HEK293 (cell line): ENCODE measurements around the gene CXCL8.

Source experiments
- CTCF ChIA-PET: fragments of 350-600 bp; formaldehyde crosslinking; extraction: SDS; loops from one replicate; lab custom pipeline; 2021; ENCODE audit warnings: antibody characterized with exemption; lab: Yijun Ruan, JAX
- POLR2A ChIA-PET: fragments of 300-600 bp; formaldehyde crosslinking; extraction: SDS; loops from one replicate; lab custom pipeline; 2020; ENCODE audit warnings: antibody characterized with exemption, inconsistent platforms; lab: Yijun Ruan, JAX
- H3K27ac ChIP-seq: fragments of 200-500 bp; sonication (Bioruptor generic); 2 replicates; pipeline ENCODE4 v1.5.1; 2014; ENCODE audit warnings: low read depth, low read length, control low read depth, inconsistent platforms; ENCODE audit errors: extremely low read depth
- H3K36me3 ChIP-seq, 2 experiments: fragments of 200-500 bp in 1 of 2; sonication (Bioruptor generic) in 1 of 2; 1 replicate in 1 of 2; 2 replicates in 1 of 2; pipeline ENCODE4 v1.5.1; 2014 to 2017; ENCODE audit warnings: inconsistent platforms in 2 of 2, low read length in 2 of 2; ENCODE audit not compliant: control insufficient read depth in 2 of 2, insufficient read depth in 1 of 2
- H3K4me1 ChIP-seq: fragments of 200-500 bp; sonication (Bioruptor generic); 2 replicates; pipeline ENCODE4 v1.5.1; 2014; ENCODE audit warnings: mild to moderate bottlenecking, low read length, inconsistent platforms; ENCODE audit not compliant: control insufficient read depth, insufficient read depth
- H3K4me3 ChIP-seq: 2 replicates; pipeline ENCODE4 v1.5.1; 2011; ENCODE audit warnings: low read depth, mild to moderate bottlenecking, control low read depth, low read length, moderate library complexity
- H3K9me3 ChIP-seq: fragments of 200-500 bp; sonication (Bioruptor generic); 2 replicates; pipeline ENCODE4 v1.5.1; 2014; ENCODE audit warnings: low read depth, low read length, inconsistent platforms; ENCODE audit not compliant: control insufficient read depth, insufficient read depth
- EGR2 ChIP-seq: fragments of 450-650 bp; formaldehyde crosslinking; IDR thresholded peaks from 2 replicates; pipeline ENCODE4 v1.5.1; 2016; ENCODE audit warnings: low read depth, missing biosample characterization, missing genetic modification characterization
- HOXC10 ChIP-seq: sonication (generic); formaldehyde crosslinking; IDR thresholded peaks from 2 replicates; pipeline ENCODE4 v1.8.1; 2023; ENCODE audit warnings: mild to moderate bottlenecking, missing genetic modification reagents
- OSR2 ChIP-seq: fragments of 450-650 bp; formaldehyde crosslinking; IDR thresholded peaks from 2 replicates; pipeline ENCODE4 v1.5.1; 2016; ENCODE audit warnings: missing biosample characterization, missing genetic modification characterization
- ZBTB8A ChIP-seq: fragments of 450-650 bp; formaldehyde crosslinking; IDR thresholded peaks from 2 replicates; pipeline ENCODE4 v1.5.1; 2016; ENCODE audit warnings: missing biosample characterization, missing genetic modification characterization
- ZNF155 ChIP-seq: fragments of 450-650 bp; formaldehyde crosslinking; IDR thresholded peaks from 2 replicates; pipeline ENCODE4 v1.5.1; 2016; ENCODE audit warnings: missing biosample characterization, missing genetic modification characterization
- ZNF169 ChIP-seq: fragments of 450-650 bp; formaldehyde crosslinking; IDR thresholded peaks from 2 replicates; pipeline ENCODE4 v1.5.1; 2016; ENCODE audit warnings: missing biosample characterization, missing genetic modification characterization
- ZNF19 ChIP-seq: fragments of 450-650 bp; formaldehyde crosslinking; IDR thresholded peaks from 2 replicates; pipeline ENCODE4; 2016; ENCODE audit warnings: missing biosample characterization, missing genetic modification characterization, low read depth
- ZNF324 ChIP-seq: fragments of 450-650 bp; formaldehyde crosslinking; IDR thresholded peaks from 2 replicates; pipeline ENCODE4 v1.5.1; 2016; ENCODE audit warnings: missing biosample characterization, missing genetic modification characterization
- ZNF350 ChIP-seq: fragments of 450-650 bp; formaldehyde crosslinking; IDR thresholded peaks from 2 replicates; pipeline ENCODE4 v1.5.0; 2017; ENCODE audit warnings: missing biosample characterization, mild to moderate bottlenecking, missing genetic modification characterization
- ZNF449 ChIP-seq: fragments of 450-650 bp; formaldehyde crosslinking; IDR thresholded peaks from 2 replicates; pipeline ENCODE4 v1.5.1; 2017; ENCODE audit warnings: missing biosample characterization, mild to moderate bottlenecking, missing genetic modification characterization, moderate library complexity
- ZNF549 ChIP-seq: fragments of 450-650 bp; IDR thresholded peaks from 2 replicates; pipeline ENCODE4 v1.5.1; 2018; ENCODE audit warnings: missing biosample characterization, missing genetic modification characterization, mild to moderate bottlenecking, inconsistent platforms, moderate library complexity
- ZNF560 ChIP-seq: fragments of 450-650 bp; formaldehyde crosslinking; IDR thresholded peaks from 2 replicates; pipeline ENCODE4 v1.5.1; 2017; ENCODE audit warnings: missing biosample characterization, missing genetic modification characterization, borderline replicate concordance
- ZNF596 ChIP-seq: fragments of 450-650 bp; IDR thresholded peaks from 2 replicates; pipeline ENCODE4 v1.5.0; 2018; ENCODE audit warnings: missing biosample characterization, mild to moderate bottlenecking, missing genetic modification characterization, moderate library complexity
- ZNF626 ChIP-seq: fragments of 450-650 bp; sonication (Bioruptor Pico); formaldehyde crosslinking; IDR thresholded peaks from 2 replicates; pipeline ENCODE4 v1.5.1; 2018; ENCODE audit warnings: missing biosample characterization, missing genetic modification characterization, inconsistent platforms
- ZNF701 ChIP-seq: fragments of 450-650 bp; formaldehyde crosslinking; IDR thresholded peaks from 2 replicates; pipeline ENCODE4 v1.5.1; 2016; ENCODE audit warnings: missing biosample characterization, missing genetic modification characterization
- ZSCAN16 ChIP-seq: fragments of 450-650 bp; formaldehyde crosslinking; IDR thresholded peaks from 2 replicates; pipeline ENCODE4 v1.5.1; 2016; ENCODE audit warnings: missing biosample characterization, missing genetic modification characterization
- ZSCAN4 ChIP-seq: fragments of 450-650 bp; formaldehyde crosslinking; IDR thresholded peaks from 2 replicates; pipeline ENCODE4 v1.5.1; 2017; ENCODE audit warnings: missing biosample characterization, missing genetic modification characterization
- TF ChIP-seq, protein P1 (sequence below): fragments of 450-650 bp; formaldehyde crosslinking; IDR thresholded peaks from 2 replicates; pipeline ENCODE4 v1.5.1; 2016; ENCODE audit warnings: missing biosample characterization, missing genetic modification characterization
- TF ChIP-seq, protein P2 (sequence below): fragments of 450-650 bp; IDR thresholded peaks from 2 replicates; pipeline ENCODE4 v1.5.1; 2018; ENCODE audit warnings: missing biosample characterization, missing genetic modification characterization

The CXCL8 gene

DNA sequence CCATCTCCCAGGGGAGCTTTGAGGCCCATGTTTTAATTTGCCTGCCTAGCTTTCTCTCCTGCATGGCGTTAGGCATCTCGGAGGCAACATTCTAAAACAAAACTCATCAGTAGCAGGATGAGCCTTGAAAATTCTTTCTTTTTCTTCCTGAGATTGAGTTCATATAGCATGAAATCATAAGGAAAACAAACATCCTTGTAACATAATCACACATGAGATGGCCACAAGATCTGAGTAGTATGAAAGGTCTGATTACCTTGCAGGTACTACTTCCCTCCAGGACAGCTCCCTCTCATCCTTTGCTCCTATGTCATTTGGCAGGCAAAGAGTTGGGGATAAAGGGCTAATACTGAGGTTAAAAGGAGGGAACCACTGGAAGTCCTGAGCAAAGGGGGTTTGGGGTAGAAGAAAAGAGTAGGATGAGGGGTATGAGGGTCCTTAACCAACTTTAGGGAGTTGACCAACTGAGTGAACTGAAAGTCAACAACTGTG lies 37.5 kb upstream of the CXCL8 start:
- H3K4me3 ChIP-seq = no peak overlapping the region
- H3K36me3 ChIP-seq = no peaks in the 10 kb centered on the region
- H3K9me3 ChIP-seq = no peaks in the 10 kb centered on the region
- no peaks in the 10 kb centered on the region for H3K4me1 ChIP-seq
- CTCF ChIA-PET = no interaction called here
- TF ChIP-seq ZNF169 (tag by site-specific recombination) (no peak), ZNF549 (tag by site-specific recombination) (no peak)
- TF ChIP-seq, protein P1, sequence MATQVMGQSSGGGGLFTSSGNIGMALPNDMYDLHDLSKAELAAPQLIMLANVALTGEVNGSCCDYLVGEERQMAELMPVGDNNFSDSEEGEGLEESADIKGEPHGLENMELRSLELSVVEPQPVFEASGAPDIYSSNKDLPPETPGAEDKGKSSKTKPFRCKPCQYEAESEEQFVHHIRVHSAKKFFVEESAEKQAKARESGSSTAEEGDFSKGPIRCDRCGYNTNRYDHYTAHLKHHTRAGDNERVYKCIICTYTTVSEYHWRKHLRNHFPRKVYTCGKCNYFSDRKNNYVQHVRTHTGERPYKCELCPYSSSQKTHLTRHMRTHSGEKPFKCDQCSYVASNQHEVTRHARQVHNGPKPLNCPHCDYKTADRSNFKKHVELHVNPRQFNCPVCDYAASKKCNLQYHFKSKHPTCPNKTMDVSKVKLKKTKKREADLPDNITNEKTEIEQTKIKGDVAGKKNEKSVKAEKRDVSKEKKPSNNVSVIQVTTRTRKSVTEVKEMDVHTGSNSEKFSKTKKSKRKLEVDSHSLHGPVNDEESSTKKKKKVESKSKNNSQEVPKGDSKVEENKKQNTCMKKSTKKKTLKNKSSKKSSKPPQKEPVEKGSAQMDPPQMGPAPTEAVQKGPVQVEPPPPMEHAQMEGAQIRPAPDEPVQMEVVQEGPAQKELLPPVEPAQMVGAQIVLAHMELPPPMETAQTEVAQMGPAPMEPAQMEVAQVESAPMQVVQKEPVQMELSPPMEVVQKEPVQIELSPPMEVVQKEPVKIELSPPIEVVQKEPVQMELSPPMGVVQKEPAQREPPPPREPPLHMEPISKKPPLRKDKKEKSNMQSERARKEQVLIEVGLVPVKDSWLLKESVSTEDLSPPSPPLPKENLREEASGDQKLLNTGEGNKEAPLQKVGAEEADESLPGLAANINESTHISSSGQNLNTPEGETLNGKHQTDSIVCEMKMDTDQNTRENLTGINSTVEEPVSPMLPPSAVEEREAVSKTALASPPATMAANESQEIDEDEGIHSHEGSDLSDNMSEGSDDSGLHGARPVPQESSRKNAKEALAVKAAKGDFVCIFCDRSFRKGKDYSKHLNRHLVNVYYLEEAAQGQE (tag by site-specific recombination) = 0 out of 2 replicates have a peak, but pooled peaks have one; percentile 43
- TF ChIP-seq, protein P2, sequence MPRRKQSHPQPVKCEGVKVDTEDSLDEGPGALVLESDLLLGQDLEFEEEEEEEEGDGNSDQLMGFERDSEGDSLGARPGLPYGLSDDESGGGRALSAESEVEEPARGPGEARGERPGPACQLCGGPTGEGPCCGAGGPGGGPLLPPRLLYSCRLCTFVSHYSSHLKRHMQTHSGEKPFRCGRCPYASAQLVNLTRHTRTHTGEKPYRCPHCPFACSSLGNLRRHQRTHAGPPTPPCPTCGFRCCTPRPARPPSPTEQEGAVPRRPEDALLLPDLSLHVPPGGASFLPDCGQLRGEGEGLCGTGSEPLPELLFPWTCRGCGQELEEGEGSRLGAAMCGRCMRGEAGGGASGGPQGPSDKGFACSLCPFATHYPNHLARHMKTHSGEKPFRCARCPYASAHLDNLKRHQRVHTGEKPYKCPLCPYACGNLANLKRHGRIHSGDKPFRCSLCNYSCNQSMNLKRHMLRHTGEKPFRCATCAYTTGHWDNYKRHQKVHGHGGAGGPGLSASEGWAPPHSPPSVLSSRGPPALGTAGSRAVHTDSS (tag by site-specific recombination) = no peak
- TF ChIP-seq, all 188 proteins: peak for 1
- H3K27ac ChIP-seq = no peak overlapping the region
- POLR2A ChIA-PET = no interaction called here

GRCh38 chr4:73703320-73703719 lies 37.0 kb upstream of the CXCL8 start:
- ChIA-PET POLR2A (no interaction called here), CTCF (interaction anchor here (0.6 kb wide), 1 partner anchor 39 kb away, joined by 3 read pairs; no protein-coding TSS in a partner anchor)
- Histone ChIP-seq H3K4me1 (no peaks in the 10 kb centered on the region), H3K4me3 (no peak overlapping the region), H3K36me3 (no peaks in the 10 kb centered on the region), H3K27ac (no peak overlapping the region), H3K9me3 (no peaks in the 10 kb centered on the region)
- TF ChIP-seq ZNF324 (tag by site-specific recombination) (no peak), ZSCAN16 (tag by site-specific recombination) (no peak), ZNF560 (tag by site-specific recombination) (no peak), ZNF596 (tag by site-specific recombination) (no peak), ZNF449 (tag by site-specific recombination) (no peak), ZBTB8A (no peak), ZNF350 (tag by site-specific recombination) (no peak), HOXC10 (CRISPR knock-in tag) (no peak), OSR2 (tag by site-specific recombination) (no peak), ZNF701 (tag by site-specific recombination) (no peak), EGR2 (tag by site-specific recombination) (no peak), ZNF19 (tag by site-specific recombination) (no peak), ZSCAN4 (tag by site-specific recombination) (no peak), ZNF626 (tag by site-specific recombination) (no peak), ZNF155 (tag by site-specific recombination) (no peak)
